K562 (cell line): Measurements from ENCODE around the gene MC1R. TPM values are rescaled to one million over a fixed set of nuclear protein-coding genes. Genes with fewer than 3 reads are reported as not detected.
A peak's percentile ranks its signal among the peaks of the same experiment; 100 is the strongest.

Experiments used
- ATF1 ChIP-seq, 2 experiments: fragments of 450-650 bp in 1 of 2; IDR thresholded peaks; 2 replicates each; pipeline ENCODE4 v1.6.1; 2016; ENCODE audit warnings: missing compliant biosample characterization in 1 of 2, missing genetic modification characterization in 1 of 2
- CCNT2 ChIP-seq: IDR thresholded peaks from 2 replicates; pipeline ENCODE4 v1.6.1; 2011; ENCODE audit warnings: borderline replicate concordance, low read depth, mild to moderate bottlenecking, moderate library complexity, mixed read lengths, low read length; ENCODE audit not compliant: insufficient read length; ENCODE audit errors: extremely low read depth
- CTBP1 ChIP-seq: fragments of 450-650 bp; IDR thresholded peaks from 2 replicates; pipeline ENCODE4 v1.6.1; 2016; ENCODE audit warnings: borderline replicate concordance
- ELF4 ChIP-seq: fragments of 450-650 bp; formaldehyde crosslinking; IDR thresholded peaks from 2 replicates; pipeline ENCODE4 v1.4.0; 2022; ENCODE audit warnings: missing genetic modification characterization
- EP400 ChIP-seq: fragments of 450-650 bp; IDR thresholded peaks from 2 replicates; pipeline ENCODE4 v1.6.1; 2017; ENCODE audit warnings: antibody characterized with exemption, mild to moderate bottlenecking, moderate library complexity
- ETS1 ChIP-seq: conservative IDR thresholded peaks from 2 replicates; pipeline ENCODE4 v1.6.1; 2011; ENCODE audit warnings: low read depth, mild to moderate bottlenecking, low read length; ENCODE audit not compliant: control insufficient read depth
- HNRNPUL1 ChIP-seq: fragments of 200-400 bp; formaldehyde crosslinking; IDR thresholded peaks from 2 replicates; pipeline ENCODE4 v1.6.1; 2017; ENCODE audit warnings: low read length
- HOMEZ ChIP-seq: fragments of 250-450 bp; sonication (Bioruptor Pico); IDR thresholded peaks from 2 replicates; pipeline ENCODE4 v1.4.0; 2020; ENCODE audit warnings: mild to moderate bottlenecking, moderate library complexity
- NFATC3 ChIP-seq: fragments of 450-650 bp; IDR thresholded peaks from 2 replicates; pipeline ENCODE4 v1.6.1; 2017; ENCODE audit warnings: mild to moderate bottlenecking
- POLR2G ChIP-seq: fragments of 200-400 bp; formaldehyde crosslinking; IDR thresholded peaks from 2 replicates; pipeline ENCODE4 v1.6.1; 2017; ENCODE audit warnings: low read depth, mild to moderate bottlenecking, antibody characterized with exemption, low read length, moderate library complexity
- RFX5 ChIP-seq: IDR thresholded peaks from 2 replicates; pipeline ENCODE4 v1.6.1; 2011; ENCODE audit warnings: low read depth, mild to moderate bottlenecking, improper control_type of control experiment, low read length
- SIN3A ChIP-seq, 2 experiments: fragments of 150-350 bp in 1 of 2; IDR thresholded peaks; 2 replicates each; pipeline ENCODE4 v1.6.1; 2011 to 2016; ENCODE audit warnings: borderline replicate concordance in 2 of 2, low read depth in 2 of 2, low read length in 2 of 2, mild to moderate bottlenecking in 2 of 2, moderate library complexity in 2 of 2; ENCODE audit not compliant: control insufficient read depth in 1 of 2
- SP1 ChIP-seq: sonication (generic); formaldehyde crosslinking; IDR thresholded peaks from 2 replicates; pipeline ENCODE4 v1.8.1; 2022; ENCODE audit warnings: mild to moderate bottlenecking, missing genetic modification reagents
- SUPT5H ChIP-seq: fragments of 450-650 bp; IDR thresholded peaks from 2 replicates; pipeline ENCODE4 v1.6.1; 2016
- TFE3 ChIP-seq: fragments of 450-650 bp; formaldehyde crosslinking; IDR thresholded peaks from 2 replicates; pipeline ENCODE4 v1.4.0; 2020; ENCODE audit warnings: mild to moderate bottlenecking, mixed read lengths
- THAP12 ChIP-seq: fragments of 250-450 bp; sonication (Bioruptor Pico); IDR thresholded peaks from 2 replicates; pipeline ENCODE4 v1.9.0; 2021; ENCODE audit warnings: mild to moderate bottlenecking, inconsistent platforms
- ZNF175 ChIP-seq: fragments of 200-800 bp; sonication (Bioruptor generic); IDR thresholded peaks from 2 replicates; pipeline ENCODE4 v1.6.1; 2016; ENCODE audit warnings: low read depth, mild to moderate bottlenecking, missing genetic modification characterization, missing compliant biosample characterization
- polyA plus RNA-seq, 8 experiments: library from polyadenylated mRNA; depleted of rRNA in 4 of 8; stranded (reverse) in 5 of 8; unstranded in 3 of 8; fragments of >200 nt; fragmentation: Nextera tagmentation in 2 of 8; fragmentation: Illumina TruSeq in 1 of 8; extraction: Ambion mirVana in 2 of 8; extraction: Trizol in 1 of 8; gene quantifications; 2 replicates each; pipeline versions ENCODE4 v1.2.1 to v1.2.3, GENCODE V29; 2011 to 2014; ENCODE audit warnings: inconsistent platforms in 1 of 8, missing spikeins in 1 of 8
- total RNA-seq, 7 experiments: library from RNA; depleted of rRNA in 6 of 7; stranded (reverse); fragments of >200 nt in 6 of 7; fragmentation: Illumina TruSeq in 2 of 7; extraction: Trizol in 2 of 7; gene quantifications; 2 replicates each; pipeline versions ENCODE4 v1.2.1 to v1.2.3, GENCODE V29; 2011 to 2021; ENCODE audit warnings: low replicate concordance in 1 of 7
- TF ChIP-seq, protein P1 (sequence below): fragments of 250-450 bp; sonication (Bioruptor Pico); IDR thresholded peaks from 2 replicates; pipeline ENCODE4 v1.8.0; 2021; ENCODE audit warnings: moderate library complexity, mild to moderate bottlenecking, inconsistent platforms

The MC1R gene
- total and polyA plus RNA-seq, 9 of the 15 experiments (the other 6 are each of a cell fraction or from before 2014, with no cell fraction given) = 0.14 to 5.3 (median 2.5) TPM; not detected in 1

- TF ChIP-seq, protein P1, sequence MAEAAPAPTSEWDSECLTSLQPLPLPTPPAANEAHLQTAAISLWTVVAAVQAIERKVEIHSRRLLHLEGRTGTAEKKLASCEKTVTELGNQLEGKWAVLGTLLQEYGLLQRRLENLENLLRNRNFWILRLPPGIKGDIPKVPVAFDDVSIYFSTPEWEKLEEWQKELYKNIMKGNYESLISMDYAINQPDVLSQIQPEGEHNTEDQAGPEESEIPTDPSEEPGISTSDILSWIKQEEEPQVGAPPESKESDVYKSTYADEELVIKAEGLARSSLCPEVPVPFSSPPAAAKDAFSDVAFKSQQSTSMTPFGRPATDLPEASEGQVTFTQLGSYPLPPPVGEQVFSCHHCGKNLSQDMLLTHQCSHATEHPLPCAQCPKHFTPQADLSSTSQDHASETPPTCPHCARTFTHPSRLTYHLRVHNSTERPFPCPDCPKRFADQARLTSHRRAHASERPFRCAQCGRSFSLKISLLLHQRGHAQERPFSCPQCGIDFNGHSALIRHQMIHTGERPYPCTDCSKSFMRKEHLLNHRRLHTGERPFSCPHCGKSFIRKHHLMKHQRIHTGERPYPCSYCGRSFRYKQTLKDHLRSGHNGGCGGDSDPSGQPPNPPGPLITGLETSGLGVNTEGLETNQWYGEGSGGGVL (CRISPR knock-in tag) = no peak
- TF ChIP-seq HOMEZ (CRISPR knock-in tag) (no peak), EP400 (no peak), CCNT2 (peak; percentile 74), POLR2G (peak; percentile 96), TFE3 (no peak), RFX5 (no peak), SUPT5H (0 out of 2 replicates have a peak, but pooled peaks have one; percentile 37), ETS1 (peak; percentile 35; the same call in 1 of the 2 replicates), ELF4 (CRISPR knock-in tag) (no peak), THAP12 (CRISPR knock-in tag) (0 out of 2 replicates have a peak, but pooled peaks have one; percentile 2), HNRNPUL1 (no peak), NFATC3 (no peak), SP1 (CRISPR knock-in tag) (no peak; the same call in 1 of the 2 replicates), ATF1 (CRISPR knock-in tag; IDR thresholded peaks at IDR 0.05) (no peak), ATF1 (tag; IDR thresholded peaks at IDR 0.05) (peak; percentile 75), CTBP1 (peak; percentile 89; the same call in 1 of the 2 replicates), ZNF175 (CRISPR knock-in tag) (no peak), SIN3A (IDR thresholded peaks at IDR 0.05; ENCODE audit: borderline replicate concordance in 2 of 2, control insufficient read depth in 1 of 2, low read depth in 2 of 2, low read length in 2 of 2) (peak in 1 of 2 experiments; percentile 48; a peak in 2 of 4 replicates)
Measured at GRCh38 chr16:89922884-89923639, 4.4 kb downstream of the MC1R start, which contains the start of gene TUBB3 (continued).
